Natural killer cell (primary cell): ENCODE measurements around the gene PDXK. TPM values are rescaled to one million over a fixed set of nuclear protein-coding genes. Genes with fewer than 3 reads are reported as not detected.

Experiments
- ATAC-seq, 3 donors: fragments of 150-1000 bp in 2 of 3; fragments of 200-7000 bp in 1 of 3; cut with Tn5 transposase; 1 replicate in 1 of 3; 2 replicates in 2 of 3; pipeline ENCODE4 v1.10.0; 2021; ENCODE audit warnings: mild to moderate bottlenecking in 2 of 3, moderate library complexity in 2 of 3
- DNase-seq, 2 donors: peaks; one replicate each; pipeline versions ENCODE4 v3.0.0 to v3.0.0-alpha.2; 2013 to 2021; ENCODE audit warnings: mixed read lengths in 1 of 2
- H3K27ac ChIP-seq: one replicate; pipeline ENCODE4 v1.5.1; 2013; ENCODE audit warnings: mild to moderate bottlenecking, low read length
- H3K27me3 ChIP-seq: one replicate; pipeline ENCODE4 v1.6.1; 2013; ENCODE audit warnings: low read length; ENCODE audit not compliant: control insufficient read depth, insufficient read depth
- H3K36me3 ChIP-seq: one replicate; pipeline ENCODE4 v1.6.1; 2013; ENCODE audit warnings: low read length; ENCODE audit not compliant: control insufficient read depth, insufficient read depth
- H3K4me1 ChIP-seq: one replicate; pipeline ENCODE4 v1.6.1; 2013; ENCODE audit warnings: low read length; ENCODE audit not compliant: control insufficient read depth, insufficient read depth
- H3K4me3 ChIP-seq: one replicate; pipeline ENCODE4 v1.5.1; 2013; ENCODE audit warnings: low read length
- H3K9me3 ChIP-seq: one replicate; pipeline ENCODE4 v1.6.1; 2013; ENCODE audit warnings: low read length; ENCODE audit not compliant: control insufficient read depth, insufficient read depth
- H3K27ac Mint-ChIP-seq, 2 donors: one replicate each; pipeline ENCODE4 v1.8.0; 2022; ENCODE audit warnings: mild to moderate bottlenecking in 2 of 2, mixed read lengths in 2 of 2, moderate library complexity in 1 of 2
- H3K27me3 Mint-ChIP-seq, 2 donors: one replicate each; pipeline ENCODE4 v1.8.0; 2022; ENCODE audit warnings: low read depth in 2 of 2, mixed read lengths in 2 of 2
- H3K36me3 Mint-ChIP-seq: one replicate; pipeline ENCODE4 v1.8.0; 2022; ENCODE audit warnings: mixed read lengths
- H3K4me1 Mint-ChIP-seq, 2 donors: one replicate each; pipeline ENCODE4 v1.8.0; 2022; ENCODE audit warnings: mixed read lengths in 2 of 2
- H3K4me3 Mint-ChIP-seq: one replicate; pipeline ENCODE4 v1.8.0; 2022; ENCODE audit warnings: mild to moderate bottlenecking, moderate library complexity, mixed read lengths
- H3K9me3 Mint-ChIP-seq, 2 donors: one replicate each; pipeline ENCODE4 v1.8.0; 2022; ENCODE audit warnings: mixed read lengths in 2 of 2
- CTCF ChIP-seq: fragments of 200-600 bp; IDR thresholded peaks from one replicate; pipeline ENCODE4 v1.8.0; 2022; ENCODE audit warnings: antibody characterized with exemption
- WGBS: methylation state at CpG from one replicate; pipeline ENCODE4 v1.1.7; 2013; ENCODE audit warnings: missing lambda C conversion rate; ENCODE audit not compliant: insufficient coverage; 5-methylcytosine and 5-hydroxymethylcytosine counted together
- intact Hi-C: fragments of 100-400 bp; cut with micrococcal nuclease; formaldehyde crosslinking; loops from one replicate; pipeline ENCODE4 v1.14.2; 2022
- total RNA-seq, 4 donors: library from RNA; stranded (reverse); fragments of 120-200 nt in 1 of 4; gene quantifications; one replicate each; pipeline versions ENCODE4 v1.2.3 to v1.2.4, GENCODE V29; 2013 to 2022

PDXK gene
- total RNA-seq, 3 donors from 2014 or later (not counting 1 experiment from before 2014, with no cell fraction given) = 73.8 to 77.0 (median 74.6) TPM

DNA sequence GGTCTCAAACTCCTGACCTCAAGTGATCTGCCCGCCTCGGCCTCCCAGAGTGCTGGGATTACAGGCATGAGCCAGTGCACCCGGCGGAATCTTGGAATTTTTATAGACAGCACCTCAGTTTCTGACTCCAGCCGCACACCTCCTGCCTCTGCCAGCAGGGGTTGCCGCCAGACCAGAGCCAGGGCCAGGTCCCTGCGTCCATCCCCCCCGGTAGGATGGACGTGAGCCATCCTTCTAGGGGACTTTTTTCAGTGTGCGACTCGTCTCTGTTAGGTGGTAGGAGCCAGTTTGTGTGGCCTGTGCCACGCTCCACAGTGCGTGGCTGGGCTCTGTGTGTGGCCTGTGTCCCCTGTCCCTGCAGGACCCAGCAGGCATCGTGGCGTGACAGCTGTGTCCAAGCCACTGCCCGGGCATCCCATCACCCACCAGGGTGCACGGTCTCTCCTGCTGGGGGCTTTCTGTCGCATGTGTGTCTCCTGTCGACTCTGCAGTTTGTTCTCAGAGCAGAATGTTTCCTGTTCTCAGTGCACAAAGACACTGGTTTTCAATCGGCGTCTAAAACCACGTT lies 41.5 kb downstream of the PDXK start:
- Histone ChIP-seq H3K4me3 (no peak overlapping the region), H3K36me3 (peaks cover 28% of the 10 kb centered on the region), H3K4me1 (no peaks in the 10 kb centered on the region), H3K27me3 (no peaks in the 10 kb centered on the region), H3K9me3 (no peaks in the 10 kb centered on the region), H3K27ac (no peak overlapping the region)
- DNase-seq = no peak
- H3K4me3 Mint-ChIP-seq = no peak overlapping the region
- intact Hi-C loops = no loop called here
- H3K36me3 Mint-ChIP-seq = no peaks in the 10 kb centered on the region
- H3K27ac Mint-ChIP-seq = no peak overlapping the region
- H3K27me3 Mint-ChIP-seq = no peaks in the 10 kb centered on the region
- WGBS = 89% methylated on average over 22 of the region's 22 CpGs
- ATAC-seq = no peak
- H3K9me3 Mint-ChIP-seq = no peaks in the 10 kb centered on the region
- H3K4me1 Mint-ChIP-seq = no peaks in the 10 kb centered on the region
- no peak for TF ChIP-seq CTCF

GRCh38 chr21:43761886-43762285 lies 43.0 kb downstream of the PDXK start:
- Histone ChIP-seq H3K9me3 (no peaks in the 10 kb centered on the region), H3K36me3 (peaks cover 15% of the 10 kb centered on the region), H3K4me1 (no peaks in the 10 kb centered on the region), H3K27ac (no peak overlapping the region), H3K27me3 (no peaks in the 10 kb centered on the region), H3K4me3 (no peak overlapping the region)
- Mint-ChIP-seq H3K27me3 (no peaks in the 10 kb centered on the region), H3K9me3 (no peaks in the 10 kb centered on the region), H3K4me1 (no peaks in the 10 kb centered on the region), H3K36me3 (no peaks in the 10 kb centered on the region), H3K27ac (no peak overlapping the region), H3K4me3 (no peak overlapping the region)
- DNase-seq = no peak
- no peak for ATAC-seq
- WGBS = 97% methylated on average over 18 of the region's 18 CpGs
- intact Hi-C loops = loop anchor here (2.0 kb wide), 1 partner anchor 19 kb away; no protein-coding TSS in a partner anchor
- TF ChIP-seq CTCF = no peak

DNA sequence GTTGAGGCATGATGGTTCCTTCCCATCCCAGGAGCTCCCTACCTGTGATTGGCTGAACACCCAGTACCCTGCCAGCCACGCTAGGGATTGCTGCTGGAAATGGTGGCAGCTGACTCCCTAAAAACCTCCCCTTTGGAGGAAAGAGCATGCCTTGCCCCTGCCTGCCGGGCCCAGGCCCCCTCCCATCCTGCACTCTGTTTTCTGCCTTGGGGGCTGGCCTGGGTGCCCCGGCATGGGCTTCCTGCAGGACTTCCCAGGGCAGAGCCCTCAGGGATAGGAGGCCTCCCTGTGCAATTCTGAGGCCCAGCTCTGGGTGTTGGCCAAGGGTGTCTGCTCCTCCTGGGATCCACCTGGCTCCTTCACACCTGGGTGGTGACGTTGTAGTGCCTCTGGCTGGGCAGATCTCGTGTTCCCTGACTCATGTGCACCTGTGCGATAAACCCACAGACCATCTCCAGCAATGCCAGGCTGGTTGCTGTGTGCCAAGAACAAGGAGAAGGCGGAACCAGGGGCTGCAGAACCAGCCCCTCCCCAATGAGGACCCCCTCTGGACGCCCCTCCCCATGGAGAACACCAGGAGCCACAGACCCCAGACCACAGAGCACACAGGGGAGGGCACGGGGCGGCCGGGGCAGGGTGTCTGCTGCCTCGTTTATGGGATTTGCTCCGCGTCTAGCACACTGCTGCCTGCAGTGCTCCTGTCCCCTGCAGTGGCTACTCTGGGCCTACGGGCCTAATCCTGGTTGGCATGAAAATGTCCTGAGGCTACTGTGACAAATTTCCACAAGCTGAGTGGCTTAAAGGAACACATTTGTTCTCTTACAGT lies 43.6 kb downstream of the PDXK start:
- intact Hi-C loops = loop anchor here (2.0 kb wide), 1 partner anchor 20 kb away; no protein-coding TSS in a partner anchor
- no peak overlapping the region for H3K27ac Mint-ChIP-seq
- Histone ChIP-seq H3K9me3 (no peaks in the 10 kb centered on the region), H3K27ac (no peak overlapping the region), H3K4me3 (no peak overlapping the region), H3K36me3 (peaks cover 8% of the 10 kb centered on the region), H3K27me3 (no peaks in the 10 kb centered on the region), H3K4me1 (no peaks in the 10 kb centered on the region)
- no peaks in the 10 kb centered on the region for H3K27me3 Mint-ChIP-seq
- no peaks in the 10 kb centered on the region for H3K4me1 Mint-ChIP-seq
- 93% methylated on average over 15 of the region's 15 CpGs for WGBS
- H3K9me3 Mint-ChIP-seq = no peaks in the 10 kb centered on the region
- DNase-seq = no peak
- ATAC-seq = no peak
- no peak overlapping the region for H3K4me3 Mint-ChIP-seq
- TF ChIP-seq CTCF = no peak
- H3K36me3 Mint-ChIP-seq = no peaks in the 10 kb centered on the region
